HCT116 (cell line): ENCODE measurements around the gene CCNL2. TPM values are rescaled to one million over a fixed set of nuclear protein-coding genes. Genes with fewer than 3 reads are reported as not detected.

Experiments used
- ATAC-seq: fragments of 200-7000 bp; cut with Tn5 transposase; 2 replicates; pipeline ENCODE4 v1.9.1; 2020; ENCODE audit warnings: mild to moderate bottlenecking, moderate library complexity
- BruUV-seq: library from RNA; stranded (reverse); fragments of 400-500 nt; replicated peaks from 2 replicates; lab custom pipeline; 2021; lab: Mats Ljungman, UMichigan
- CTCF ChIA-PET: fragments of 300-600 bp; sonication (Branson Sonifier 250); formaldehyde crosslinking; loops from one replicate; lab custom pipeline; 2021; ENCODE audit warnings: antibody characterized with exemption; lab: Charles Lee
- POLR2A ChIA-PET: fragments of 300-600, 350-600 bp; sonication (Branson Sonifier 250); formaldehyde crosslinking; loops from one replicate; lab custom pipeline; 2021; ENCODE audit warnings: antibody characterized with exemption; lab: Charles Lee
- RAD21 ChIA-PET, 2 experiments: fragments of 300-600 bp; sonication (Branson Sonifier 250); formaldehyde crosslinking; loops; one replicate each; lab custom pipeline; 2023; ENCODE audit warnings: low total read pairs in 2 of 2; ENCODE audit not compliant: uncharacterized antibody in 2 of 2, unreplicated experiment in 2 of 2, low non-redundant PET in 1 of 2; lab: Charles Lee
- DNase-seq: peaks from one replicate; pipeline ENCODE4 v3.0.0-alpha.2; 2010; ENCODE audit warnings: low read depth, low spot score
- H2AFZ ChIP-seq: fragments of 200-600 bp; shearing (Covaris generic), sonication (generic); 2 replicates; pipeline ENCODE4 v1.6.1; 2017; ENCODE audit warnings: low read depth, mixed run types, mixed read lengths, antibody characterized with exemption, low read length; ENCODE audit not compliant: poor library complexity, severe bottlenecking
- H3K27ac ChIP-seq: 2 replicates; pipeline ENCODE4 v1.5.1; 2012; ENCODE audit warnings: low read depth, low read length
- H3K27me3 ChIP-seq: fragments of 200-600 bp; sonication (generic); 2 replicates; pipeline ENCODE4 v1.6.1; 2016; ENCODE audit warnings: mixed run types, low read length, mixed read lengths; ENCODE audit not compliant: insufficient read depth
- H3K36me3 ChIP-seq, 2 experiments: fragments of 200-500 bp in 1 of 2; fragments of 200-600 bp in 1 of 2; sonication (Bioruptor generic) in 1 of 2; sonication (generic) in 1 of 2; 2 replicates each; pipeline versions ENCODE4 v1.5.1 to v1.6.1; 2014 to 2016; ENCODE audit warnings: low read length in 2 of 2, inconsistent platforms in 1 of 2, mixed read lengths in 1 of 2, mixed run types in 1 of 2; ENCODE audit not compliant: insufficient read depth in 2 of 2, control insufficient read depth in 1 of 2
- H3K4me1 ChIP-seq, 2 experiments: fragments of 200-600 bp in 1 of 2; sonication (generic) in 1 of 2; 2 replicates each; pipeline versions ENCODE4 v1.5.1 to v1.6.1; 2012 to 2017; ENCODE audit warnings: low read length in 2 of 2, inconsistent platforms in 1 of 2, mild to moderate bottlenecking in 1 of 2, mixed read lengths in 1 of 2, mixed run types in 1 of 2, moderate library complexity in 1 of 2; ENCODE audit not compliant: insufficient read depth in 2 of 2, control insufficient read depth in 1 of 2
- H3K4me2 ChIP-seq: fragments of 200-600 bp; sonication (generic); 2 replicates; pipeline ENCODE4 v1.6.1; 2017; ENCODE audit warnings: mixed run types, low read length, mixed read lengths
- H3K4me3 ChIP-seq, 2 experiments: fragments of 200-600 bp in 1 of 2; sonication (generic) in 1 of 2; replicated peaks in 1 of 2; 2 replicates each; pipeline ENCODE4 v1.5.1; 2011 to 2016; ENCODE audit warnings: low read length in 2 of 2, control low read depth in 1 of 2, low read depth in 1 of 2, mild to moderate bottlenecking in 1 of 2, mixed read lengths in 1 of 2, mixed run types in 1 of 2
- H3K79me2 ChIP-seq: fragments of 200-600 bp; sonication (generic); 2 replicates; pipeline ENCODE4 v1.6.1; 2017; ENCODE audit warnings: mild to moderate bottlenecking, mixed run types, low read length, moderate library complexity, mixed read lengths; ENCODE audit not compliant: insufficient read depth
- H3K9ac ChIP-seq: fragments of 200-600 bp; sonication (generic); 2 replicates; pipeline ENCODE4 v1.6.1; 2016; ENCODE audit warnings: low read length, mixed read lengths
- H3K9me2 ChIP-seq: fragments of 200-600 bp; sonication (generic), shearing (Covaris generic); 2 replicates; pipeline ENCODE4 v1.6.1; 2017; ENCODE audit warnings: mixed run types, mild to moderate bottlenecking, moderate library complexity; ENCODE audit not compliant: insufficient read depth
- H3K9me3 ChIP-seq, 2 experiments: fragments of 200-500 bp in 1 of 2; fragments of 200-600 bp in 1 of 2; sonication (Bioruptor generic) in 1 of 2; sonication (generic) in 1 of 2; 2 replicates each; pipeline ENCODE4 v1.6.1; 2014 to 2017; ENCODE audit warnings: low read length in 2 of 2, mixed read lengths in 2 of 2, inconsistent platforms in 1 of 2, low read depth in 1 of 2, mild to moderate bottlenecking in 1 of 2, mixed run types in 1 of 2, moderate library complexity in 1 of 2; ENCODE audit not compliant: control insufficient read depth in 1 of 2, insufficient read depth in 1 of 2
- H4K20me1 ChIP-seq: fragments of 200-600 bp; sonication (generic), shearing (Covaris generic); 2 replicates; pipeline ENCODE4 v1.6.1; 2017; ENCODE audit warnings: mixed run types, mild to moderate bottlenecking, moderate library complexity; ENCODE audit not compliant: insufficient read depth
- CEBPB ChIP-seq: IDR thresholded peaks from 2 replicates; pipeline ENCODE4 v1.6.1; 2012; ENCODE audit warnings: low read depth
- EGR1 ChIP-seq: IDR thresholded peaks from 2 replicates; pipeline ENCODE4 v1.6.1; 2012; ENCODE audit warnings: low read depth
- EZH2phosphoT487 ChIP-seq: fragments of 200-600 bp; IDR thresholded peaks from 2 replicates; pipeline ENCODE4 v1.6.1; 2018; ENCODE audit warnings: antibody characterized with exemption, borderline replicate concordance
- SP1 ChIP-seq: IDR thresholded peaks from 2 replicates; pipeline ENCODE4 v1.6.1; 2012; ENCODE audit warnings: low read depth
- ZBTB33 ChIP-seq: IDR thresholded peaks from 2 replicates; pipeline ENCODE4 v1.6.1; 2011; ENCODE audit warnings: mild to moderate bottlenecking, low read length, moderate library complexity; ENCODE audit not compliant: insufficient replicate concordance; ENCODE audit errors: extremely low read depth
- ZFX ChIP-seq: fragments of 450-650 bp; IDR thresholded peaks from 2 replicates; pipeline ENCODE4 v1.6.1; 2017
- intact Hi-C: fragments of 100-400 bp; cut with micrococcal nuclease; formaldehyde crosslinking; loops from 2 replicates; pipeline ENCODE4 v1.10.0; 2022
- total RNA-seq: library from RNA; stranded (reverse); gene quantifications from one replicate; pipeline ENCODE4 v1.2.1, GENCODE V29; 2021; ENCODE audit not compliant: unreplicated experiment
- TF ChIP-seq, protein P1 (sequence below): IDR thresholded peaks from 2 replicates; pipeline ENCODE4 v1.6.1; 2012

Gene CCNL2
- total RNA-seq, 1 experiment from 2014 or later: 173 TPM

DNA sequence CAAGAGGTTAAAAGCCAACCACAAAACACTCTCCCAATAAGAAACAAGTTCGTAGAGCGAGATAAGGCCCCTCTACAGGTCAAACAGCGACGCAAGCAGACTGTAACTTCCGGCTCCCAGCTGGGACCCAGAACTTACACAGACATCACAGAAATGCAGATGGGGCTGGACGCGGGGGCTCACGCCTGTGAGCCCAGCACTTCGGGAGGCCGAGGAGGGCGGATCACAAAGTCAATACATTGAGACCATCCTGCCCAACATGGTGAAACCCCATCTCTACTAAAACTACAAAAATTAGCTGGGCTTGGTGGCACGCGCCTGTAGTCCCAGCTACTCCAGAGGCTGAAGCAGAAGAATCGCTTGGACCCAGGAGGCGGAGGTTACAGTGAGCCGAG is 11.1 kb downstream of the CCNL2 start:
- Histone ChIP-seq H4K20me1 (peaks cover 8% of the 10 kb centered on the region; the same call in 1 of the 2 replicates), H3K4me1 (no peaks in the 10 kb centered on the region), H3K4me2 (no peak overlapping the region), H3K27ac (no peak overlapping the region), H3K36me3 (peaks cover 58 to 68% of the 10 kb centered on the region in 2 experiments), H3K79me2 (peaks cover 39% of the 10 kb centered on the region), H3K9me3 (no peaks in the 10 kb centered on the region), H2AFZ (no peak overlapping the region), H3K9ac (no peak overlapping the region), H3K9me2 (no peaks in the 10 kb centered on the region), H3K27me3 (no peaks in the 10 kb centered on the region), H3K4me3 (no peak overlapping the region)
- no TSS peak for BruUV-seq
- ChIA-PET POLR2A (no interaction called here), CTCF (no interaction called here), RAD21 (no interaction called here)
- no peak for DNase-seq
- no peak for TF ChIP-seq EZH2phosphoT487
- no peak for TF ChIP-seq EGR1
- ATAC-seq: no peak
- intact Hi-C loops: no loop called here

GRCh38 chr1:1387098-1388077 is 11.7 kb downstream of the CCNL2 start:
- Histone ChIP-seq H3K4me2 (no peak overlapping the region), H3K27me3 (no peaks in the 10 kb centered on the region), H3K4me1 (no peaks in the 10 kb centered on the region), H3K4me3 (no peak overlapping the region), H3K9ac (no peak overlapping the region), H3K79me2 (peaks cover 32% of the 10 kb centered on the region), H3K27ac (no peak overlapping the region)
- DNase-seq: no peak
- intact Hi-C loops: no loop called here
- RAD21 ChIA-PET: no interaction called here
- TF ChIP-seq ZFX: no peak
- no peak for TF ChIP-seq SP1
- TF ChIP-seq, protein P1, sequence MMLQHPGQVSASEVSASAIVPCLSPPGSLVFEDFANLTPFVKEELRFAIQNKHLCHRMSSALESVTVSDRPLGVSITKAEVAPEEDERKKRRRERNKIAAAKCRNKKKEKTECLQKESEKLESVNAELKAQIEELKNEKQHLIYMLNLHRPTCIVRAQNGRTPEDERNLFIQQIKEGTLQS: no peak
- TF ChIP-seq CEBPB: no peak
- no peak for TF ChIP-seq ZBTB33
- TF ChIP-seq, all 23 proteins: peak for 0
- BruUV-seq: no TSS peak
- no peak for ATAC-seq
- Histone ChIP-seq H3K36me3 (peaks cover 51 to 61% of the 10 kb centered on the region in 2 experiments), H3K9me3 (no peaks in the 10 kb centered on the region), H3K9me2 (no peaks in the 10 kb centered on the region), H2AFZ (no peak overlapping the region), H4K20me1 (peaks cover 8% of the 10 kb centered on the region; the same call in 1 of the 2 replicates)
- ChIA-PET CTCF (no interaction called here), POLR2A (no interaction called here)
